Spinal cord (tissue), 10 donors: ENCODE data around the gene GZF1. TPM values are rescaled to one million over a fixed set of nuclear protein-coding genes. Genes with fewer than 3 reads are reported as not detected.
"Not testable (repeated sequence)": the region's sequence is repeated elsewhere in the genome, so short reads cannot be mapped to it uniquely, and the experiment has no call there.

ENCODE experiments used
- DNase-seq, 6 donors: peaks; one replicate each; pipeline versions ENCODE4 v3.0.0 to v3.0.0-alpha.2; 2013 to 2015; ENCODE audit warnings: low spot score in 6 of 6, low read depth in 4 of 6
- H3K27ac ChIP-seq: one replicate; pipeline ENCODE4 v1.5.1; 2013; ENCODE audit warnings: low read depth, low read length, control low read depth
- H3K27me3 ChIP-seq: one replicate; pipeline ENCODE4 v1.6.1; 2013; ENCODE audit warnings: low read length; ENCODE audit not compliant: control insufficient read depth, insufficient read depth
- H3K36me3 ChIP-seq: one replicate; pipeline ENCODE4 v1.6.1; 2013; ENCODE audit warnings: low read length; ENCODE audit not compliant: control insufficient read depth, insufficient read depth
- H3K4me1 ChIP-seq: one replicate; pipeline ENCODE4 v1.6.1; 2013; ENCODE audit warnings: low read length; ENCODE audit not compliant: control insufficient read depth, insufficient read depth
- H3K4me3 ChIP-seq: one replicate; pipeline ENCODE4 v1.5.1; 2013; ENCODE audit warnings: low read depth, low read length, control low read depth
- H3K9me3 ChIP-seq: one replicate; pipeline ENCODE4 v1.6.1; 2013; ENCODE audit warnings: low read length; ENCODE audit not compliant: control insufficient read depth, insufficient read depth
- WGBS: methylation state at CpG from one replicate; pipeline ENCODE4 v1.1.5; 2013; ENCODE audit warnings: missing lambda C conversion rate; ENCODE audit not compliant: insufficient coverage; 5-methylcytosine and 5-hydroxymethylcytosine counted together
- polyA plus RNA-seq, 2 donors: library from polyadenylated mRNA; unstranded; fragments of 120-200 nt; gene quantifications; one replicate each; pipeline ENCODE4 v1.2.1, GENCODE V29; 2013; ENCODE audit not compliant: insufficient read length in 2 of 2
- total RNA-seq, 2 donors: library from RNA; depleted of rRNA in 1 of 2; stranded (reverse); fragments of 120-200 nt in 1 of 2; fragments of >200 nt in 1 of 2; gene quantifications; one replicate each; pipeline versions ENCODE4 v1.2.3 to v1.2.4, GENCODE V29; 2013 to 2014
- donor health status: healthy.

The GZF1 gene
- total and polyA plus RNA-seq, 4 donors: 21.1 to 23.7 (median 22.7) TPM

DNA sequence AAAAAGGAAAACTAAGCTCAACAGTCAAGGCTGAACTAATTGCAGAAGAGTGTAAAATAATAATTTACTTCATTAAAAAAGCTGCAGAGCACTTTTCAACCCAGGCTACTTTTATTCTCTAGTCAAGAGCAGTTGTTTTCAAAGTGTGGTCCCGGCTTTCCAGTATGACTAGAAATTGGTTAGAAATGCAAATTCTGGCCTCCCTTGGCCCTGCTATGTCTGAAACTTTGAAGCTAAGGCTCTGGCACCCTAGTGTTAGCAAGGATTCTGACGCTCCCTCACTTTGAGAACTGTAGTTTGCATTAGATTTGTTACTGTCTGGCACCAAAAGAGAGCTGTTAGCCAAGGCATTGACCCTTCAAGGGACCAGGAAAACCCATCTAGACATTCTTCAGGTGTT, 20.9 kb upstream of the GZF1 start:
- Histone ChIP-seq H3K4me1 (peaks cover 8% of the 10 kb centered on the region), H3K27me3 (no peaks in the 10 kb centered on the region), H3K9me3 (no peaks in the 10 kb centered on the region), H3K27ac (no peak overlapping the region), H3K36me3 (no peaks in the 10 kb centered on the region), H3K4me3 (no peak overlapping the region)
- no peak for DNase-seq
- WGBS: 43% methylated on average over 2 of the region's 2 CpGs

DNA sequence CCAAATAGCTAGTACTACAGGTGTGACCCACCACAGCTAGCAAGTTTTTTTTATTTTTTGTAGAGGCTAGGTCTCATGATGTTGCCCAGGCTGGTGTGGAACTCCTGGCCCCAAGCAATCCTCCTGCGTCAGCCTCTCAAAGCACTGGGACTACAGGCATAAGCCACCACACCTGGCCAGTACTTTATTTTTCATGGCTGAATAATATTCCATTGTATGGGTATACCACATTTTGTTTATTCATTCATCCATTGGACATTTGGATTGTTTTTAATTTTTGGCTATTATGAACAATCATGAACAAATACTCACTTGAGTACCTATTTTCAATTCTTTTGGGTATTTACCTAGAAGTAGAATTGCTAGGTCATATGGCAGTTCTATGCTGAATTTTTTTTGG, 18.4 kb upstream of the GZF1 start:
- no CpG with 5 or more reads among the region's 1 CpG for WGBS
- no peak for DNase-seq
- Histone ChIP-seq H3K4me3 (no peak overlapping the region), H3K36me3 (no peaks in the 10 kb centered on the region), H3K27ac (no peak overlapping the region), H3K27me3 (no peaks in the 10 kb centered on the region), H3K4me1 (peaks cover 11% of the 10 kb centered on the region), H3K9me3 (no peaks in the 10 kb centered on the region)

DNA sequence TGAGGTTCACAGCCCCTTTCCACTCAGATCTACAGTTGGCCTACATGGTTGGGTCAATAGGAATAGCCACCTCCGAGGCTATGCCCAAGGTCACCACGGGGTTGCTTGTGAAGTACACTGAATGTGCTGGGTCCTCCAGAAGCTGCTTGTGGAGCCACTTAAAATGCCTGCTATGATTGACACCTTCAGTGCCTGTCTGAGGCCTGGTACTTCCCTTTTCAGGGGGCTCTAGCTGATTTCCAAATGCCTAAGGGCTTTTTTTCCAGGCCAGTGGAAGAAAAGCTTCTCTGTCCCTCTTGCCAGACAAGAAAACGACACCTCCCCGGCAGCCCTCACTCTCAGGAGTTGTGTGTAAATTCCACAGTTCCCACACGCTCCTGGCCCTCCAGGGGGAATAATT, 17.6 kb upstream of the GZF1 start:
- H3K9me3 ChIP-seq: no peaks in the 10 kb centered on the region
- no peak for DNase-seq
- H3K4me3 ChIP-seq: no peak overlapping the region
- no peaks in the 10 kb centered on the region for H3K27me3 ChIP-seq
- H3K27ac ChIP-seq: no peak overlapping the region
- H3K36me3 ChIP-seq: no peaks in the 10 kb centered on the region
- WGBS: 44% methylated on average over 2 of the region's 5 CpGs
- peaks cover 11% of the 10 kb centered on the region for H3K4me1 ChIP-seq

DNA sequence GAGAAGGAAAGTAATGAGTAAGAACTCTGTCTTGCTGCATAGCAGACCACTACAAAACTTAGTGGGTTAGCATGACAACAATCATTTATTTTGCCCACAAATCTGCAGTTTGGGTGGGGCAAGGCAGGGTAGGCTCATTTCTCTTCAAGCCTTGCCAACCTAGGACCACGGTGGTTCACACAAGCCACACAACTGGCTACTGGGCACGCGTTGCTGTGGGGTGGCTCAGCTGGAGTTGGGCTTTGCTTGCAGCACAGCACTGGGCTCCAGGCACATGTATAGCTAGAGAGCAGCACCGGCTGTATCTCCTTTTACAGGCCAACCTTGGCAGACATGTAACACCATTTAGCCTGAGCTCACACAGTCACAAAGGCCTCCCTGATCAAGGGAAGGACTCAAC, 16.0 kb upstream of the GZF1 start:
- no peak overlapping the region for H3K4me3 ChIP-seq
- H3K27me3 ChIP-seq: no peaks in the 10 kb centered on the region
- H3K9me3 ChIP-seq: no peaks in the 10 kb centered on the region
- peaks cover 11% of the 10 kb centered on the region for H3K4me1 ChIP-seq
- no peak overlapping the region for H3K27ac ChIP-seq
- H3K36me3 ChIP-seq: no peaks in the 10 kb centered on the region
- 69% methylated on average over 4 of the region's 4 CpGs for WGBS
- no peak for DNase-seq

DNA sequence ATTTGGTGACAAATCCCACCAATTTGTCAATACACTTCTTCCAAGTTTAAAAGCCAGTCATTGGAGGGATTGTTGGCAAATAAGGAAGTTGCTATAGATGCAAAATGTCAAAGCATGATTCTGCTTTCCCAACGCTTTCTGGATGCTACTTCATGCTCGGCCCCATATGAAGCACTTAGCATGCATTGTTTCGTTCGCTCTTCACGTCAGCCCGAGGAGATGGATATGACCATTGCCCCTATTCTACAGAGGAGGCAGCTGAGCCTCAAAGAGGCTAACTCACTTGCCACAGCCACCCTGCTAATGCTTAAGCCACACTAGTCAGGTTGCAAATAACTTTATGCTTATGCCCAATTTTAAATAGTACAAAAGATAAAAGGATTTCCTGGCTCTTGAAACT, 14.2 kb upstream of the GZF1 start:
- H3K4me1 ChIP-seq: peaks cover 20% of the 10 kb centered on the region
- no peaks in the 10 kb centered on the region for H3K36me3 ChIP-seq
- WGBS: 72% methylated on average over 6 of the region's 6 CpGs
- no peaks in the 10 kb centered on the region for H3K27me3 ChIP-seq
- no peak overlapping the region for H3K27ac ChIP-seq
- H3K4me3 ChIP-seq: no peak overlapping the region
- H3K9me3 ChIP-seq: no peaks in the 10 kb centered on the region
- no peak for DNase-seq

DNA sequence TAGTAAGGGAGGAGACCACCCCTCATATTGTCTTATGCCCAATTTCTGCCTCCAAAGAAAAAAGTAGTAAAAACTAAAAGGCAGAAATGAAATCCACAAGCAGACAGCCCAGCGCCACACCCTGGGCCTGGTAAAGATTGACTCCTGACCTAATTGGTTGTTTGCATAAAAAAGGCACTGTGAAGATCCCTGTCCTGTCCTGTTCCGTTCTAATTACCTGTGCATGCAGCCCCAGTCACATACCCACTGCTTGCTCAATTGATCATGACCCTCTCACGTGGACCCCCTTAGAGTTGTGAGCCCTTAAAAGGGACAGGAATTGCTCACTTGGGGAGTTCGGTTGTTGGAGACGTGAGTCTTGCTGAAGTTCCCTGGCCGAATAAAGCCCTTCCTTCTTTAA, 13.5 kb upstream of the GZF1 start:
- H3K9me3 ChIP-seq, H3K27ac ChIP-seq: not testable (repeated sequence)
- WGBS: 81% methylated on average over 6 of the region's 6 CpGs

DNA sequence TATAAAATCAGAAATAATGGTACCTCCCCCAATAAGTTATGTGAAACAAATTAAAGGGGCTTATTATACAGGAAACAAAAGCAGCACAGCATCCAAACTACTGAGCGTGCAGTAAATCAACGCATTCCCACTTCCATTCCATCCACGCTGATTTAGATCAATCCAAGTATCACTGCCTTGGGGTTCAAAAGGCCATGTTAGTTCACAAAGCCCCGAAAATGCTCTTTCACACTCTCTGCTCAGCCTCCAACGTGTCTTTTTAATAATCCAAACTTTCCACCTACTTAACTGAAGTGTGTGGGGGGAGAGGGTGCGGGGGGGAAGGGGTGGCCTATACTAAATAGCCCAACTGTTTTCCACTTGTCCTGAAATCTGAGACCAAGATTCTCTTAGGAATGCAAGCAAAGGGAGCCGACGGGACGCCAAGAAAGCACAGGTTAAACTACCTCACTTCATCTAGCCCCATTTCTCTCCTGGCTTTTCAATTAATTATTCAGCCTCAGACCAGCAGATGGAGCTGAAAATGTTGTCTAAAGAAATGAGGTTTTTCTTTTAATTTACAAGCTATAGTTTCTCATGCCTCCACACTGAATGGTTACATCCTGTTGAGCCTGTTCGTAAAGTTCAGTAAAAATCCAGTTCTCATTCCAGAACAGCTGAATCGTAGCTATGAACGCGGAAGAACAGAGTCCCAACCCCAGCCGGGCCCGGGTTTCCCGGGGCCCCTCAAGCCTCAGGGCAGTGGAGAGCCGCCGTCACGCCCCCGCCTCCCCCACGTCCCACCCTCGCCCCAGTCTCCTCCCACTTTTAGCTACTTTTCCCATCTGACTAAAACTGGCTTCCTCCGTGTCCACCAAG, 12.4 kb upstream of the GZF1 start:
- Histone ChIP-seq H3K27ac (peak overlapping the region; percentile 100), H3K4me3 (peak overlapping the region; percentile 86), H3K4me1 (peaks cover 20% of the 10 kb centered on the region), H3K9me3 (no peaks in the 10 kb centered on the region), H3K36me3 (peaks cover 6% of the 10 kb centered on the region), H3K27me3 (no peaks in the 10 kb centered on the region)
- peak in 1 of 6 donors; percentile 59 for DNase-seq
- WGBS: 1% methylated on average over 17 of the region's 23 CpGs

More for the DNA sequence above, 13.5 kb upstream of the GZF1 start:
- peaks cover 20% of the 10 kb centered on the region for H3K4me1 ChIP-seq
- H3K4me3 ChIP-seq, H3K27me3 ChIP-seq, H3K36me3 ChIP-seq, DNase-seq: not testable (repeated sequence)

DNA sequence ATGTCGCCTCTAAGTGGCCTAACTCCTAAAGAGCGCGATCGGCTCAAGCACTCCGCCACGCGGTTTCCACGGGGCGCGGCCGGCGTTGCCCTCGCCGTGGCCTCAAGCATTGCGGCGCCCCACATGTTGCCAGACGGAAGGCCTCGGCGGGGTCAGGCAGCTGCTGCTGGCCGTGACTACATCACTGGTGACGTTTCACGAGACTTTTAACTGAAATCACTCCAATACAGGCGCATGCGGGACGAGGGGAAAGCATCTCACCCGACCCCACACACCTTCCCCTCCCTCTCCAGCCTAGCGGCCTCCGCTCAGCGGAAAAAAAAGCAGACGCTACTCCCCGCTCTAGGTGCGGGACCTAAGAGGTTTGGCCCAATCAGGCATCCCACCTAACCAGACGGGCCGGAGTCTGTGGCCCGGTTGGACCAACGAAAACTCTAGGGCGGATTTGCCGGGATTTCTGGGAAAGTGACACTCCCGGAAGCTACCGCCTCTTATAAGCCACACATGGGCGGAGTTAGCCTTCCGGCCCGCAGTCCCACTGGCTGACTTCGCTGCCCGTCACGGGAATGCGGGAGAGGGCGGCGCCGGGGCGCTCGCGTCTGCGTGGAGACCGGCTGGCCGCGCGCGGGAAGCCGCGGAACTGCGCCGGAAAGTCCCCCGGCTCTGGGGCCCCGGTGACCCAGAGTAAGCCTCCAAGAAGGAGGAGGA, 11.6 kb upstream of the GZF1 start, which contains the start of gene NXT1:
Gene NXT1 (plus strand): TSS at position 596 of the 708 bp plus-strand sequence. CDS start 3,251 bp downstream, outside the sequence.
- peaks cover 20% of the 10 kb centered on the region for H3K4me1 ChIP-seq
- H3K36me3 ChIP-seq: peaks cover 13% of the 10 kb centered on the region
- no peaks in the 10 kb centered on the region for H3K27me3 ChIP-seq
- peak; percentile 96 to 99 (median 97) for DNase-seq
- H3K27ac ChIP-seq: peak within 1 kb of the TSS; percentile 100
- under 1% methylated on average over 64 of the region's 65 CpGs for WGBS
- H3K4me3 ChIP-seq: peak within 1 kb of the TSS; percentile 86
- H3K9me3 ChIP-seq: no peaks in the 10 kb centered on the region

DNA sequence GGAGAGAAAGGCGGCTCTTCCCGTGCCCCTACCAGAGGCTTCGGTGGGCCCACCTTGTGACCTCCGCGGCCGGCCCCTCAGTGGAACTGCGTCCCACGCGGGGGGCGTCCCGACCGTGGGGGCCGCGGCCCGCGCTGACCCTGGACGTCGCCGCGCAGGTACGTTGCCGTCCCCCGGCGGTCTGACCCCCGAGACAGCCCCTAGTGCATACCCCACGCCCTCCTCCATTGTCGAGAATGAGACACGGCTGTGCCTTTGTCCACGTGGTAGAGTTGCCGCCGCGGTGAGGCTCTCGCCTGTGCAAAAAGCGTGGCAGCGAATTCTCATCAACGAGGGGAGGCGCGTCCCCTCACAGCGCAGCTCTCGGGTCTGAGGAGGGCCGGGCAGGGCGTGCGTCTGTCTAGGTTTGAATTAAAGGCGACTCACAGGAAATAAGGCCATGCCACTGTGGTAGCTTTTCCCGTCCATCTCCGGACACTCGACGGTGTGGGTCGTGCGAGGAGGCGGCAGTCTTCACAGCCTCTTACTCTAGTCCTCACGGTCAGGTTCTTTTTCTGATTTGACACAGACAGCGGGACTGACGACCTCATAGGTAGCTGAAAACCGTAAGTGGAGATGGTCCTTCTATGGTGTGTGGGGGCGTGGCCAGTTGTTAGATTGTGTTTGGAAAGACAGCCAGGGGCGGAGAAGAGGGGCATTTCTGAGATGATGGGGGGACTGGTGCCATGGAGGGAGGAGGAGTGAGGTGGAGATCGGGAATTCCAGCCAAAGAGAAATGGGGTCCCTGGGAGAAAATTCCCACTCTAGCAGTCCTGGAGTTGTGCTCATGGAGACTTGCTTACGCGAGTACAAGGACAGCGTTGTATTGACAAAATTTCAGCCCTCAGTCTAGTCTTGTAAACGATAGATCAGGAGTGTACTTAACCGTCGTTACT, 10.8 kb upstream of the GZF1 start:
- Histone ChIP-seq H3K9me3 (no peaks in the 10 kb centered on the region), H3K36me3 (peaks cover 18% of the 10 kb centered on the region), H3K4me3 (peak overlapping the region; percentile 86), H3K4me1 (peaks cover 20% of the 10 kb centered on the region), H3K27ac (peak overlapping the region; percentile 85), H3K27me3 (no peaks in the 10 kb centered on the region)
- WGBS: 0% methylated on average over 57 of the region's 64 CpGs
- peak in 3 of 6 donors; percentile 22 to 81 (median 73) for DNase-seq
